GM12878 (cell line): ENCODE data around the gene EHD1. TPM values are rescaled to one million over a fixed set of nuclear protein-coding genes. Genes with fewer than 3 reads are reported as not detected.

Experiments
- ATF2 ChIP-seq: IDR thresholded peaks from 2 replicates; pipeline ENCODE4 v1.6.1; 2012; ENCODE audit warnings: low read length, inconsistent platforms
- BACH1 ChIP-seq: fragments of 450-650 bp; IDR thresholded peaks from 2 replicates; pipeline ENCODE4 v1.6.1; 2017; ENCODE audit warnings: mild to moderate bottlenecking, borderline replicate concordance
- BCL11A ChIP-seq: IDR thresholded peaks from 2 replicates; pipeline ENCODE4 v1.6.1; 2011; ENCODE audit warnings: low read depth, low read length
- CBX3 ChIP-seq: fragments of 200-600 bp; sonication (generic); IDR thresholded peaks from 2 replicates; pipeline ENCODE4 v1.6.1; 2016; ENCODE audit warnings: low read depth, borderline replicate concordance
- CHD4 ChIP-seq: fragments of 200-600 bp; sonication (generic); IDR thresholded peaks from 2 replicates; pipeline ENCODE4 v1.6.1; 2016; ENCODE audit warnings: mild to moderate bottlenecking
- EED ChIP-seq: sonication (generic); IDR thresholded peaks from 2 replicates; pipeline ENCODE4 v1.6.1; 2016; ENCODE audit warnings: antibody characterized with exemption, low read depth
- FOXK2 ChIP-seq: fragments of 450-650 bp; IDR thresholded peaks from 2 replicates; pipeline ENCODE4 v1.6.1; 2017; ENCODE audit warnings: mild to moderate bottlenecking, moderate library complexity
- FOXM1 ChIP-seq: IDR thresholded peaks from 2 replicates; pipeline ENCODE4 v1.6.1; 2012; ENCODE audit warnings: low read depth, mild to moderate bottlenecking, inconsistent platforms, low read length, moderate library complexity
- GABPA ChIP-seq: IDR thresholded peaks from 2 replicates; pipeline ENCODE4 v1.6.1; 2014; ENCODE audit warnings: antibody characterized with exemption, low read depth, mild to moderate bottlenecking, inconsistent platforms
- GATAD2B ChIP-seq: fragments of 450-650 bp; conservative IDR thresholded peaks from 2 replicates; pipeline ENCODE4 v1.6.1; 2017; ENCODE audit warnings: low read depth, mild to moderate bottlenecking, moderate library complexity
- HCFC1 ChIP-seq: fragments of 150-350 bp; IDR thresholded peaks from 2 replicates; pipeline ENCODE4 v1.6.1; 2014; ENCODE audit warnings: low read length
- HDAC2 ChIP-seq: fragments of 200-600 bp; sonication (generic); IDR thresholded peaks from 2 replicates; pipeline ENCODE4 v1.6.1; 2017
- HSF1 ChIP-seq: fragments of 150-350 bp; IDR thresholded peaks from 2 replicates; pipeline ENCODE4 v1.6.1; 2014; ENCODE audit warnings: mild to moderate bottlenecking, low read depth, low read length
- IKZF1 ChIP-seq: fragments of 450-650 bp; conservative IDR thresholded peaks from 2 replicates; pipeline ENCODE4 v1.6.1; 2017; ENCODE audit warnings: antibody characterized with exemption, mild to moderate bottlenecking
- IRF3 ChIP-seq: fragments of 450-650 bp; IDR thresholded peaks from 2 replicates; pipeline ENCODE4 v1.6.1; 2014; ENCODE audit warnings: mild to moderate bottlenecking
- KAT2A ChIP-seq: conservative IDR thresholded peaks from 2 replicates; pipeline ENCODE4 v1.6.1; 2011; ENCODE audit warnings: low read depth, low read length; ENCODE audit not compliant: control insufficient read depth
- NBN ChIP-seq: fragments of 450-650 bp; IDR thresholded peaks from 2 replicates; pipeline ENCODE4 v1.6.1; 2016
- NR2C1 ChIP-seq: fragments of 450-650 bp; IDR thresholded peaks from 2 replicates; pipeline ENCODE4 v1.6.1; 2017; ENCODE audit warnings: antibody characterized with exemption, mild to moderate bottlenecking, moderate library complexity
- NR2C2 ChIP-seq: IDR thresholded peaks from 2 replicates; pipeline ENCODE4 v1.6.1; 2011; ENCODE audit warnings: borderline replicate concordance, low read depth; ENCODE audit not compliant: control insufficient read depth, insufficient read length
- NRF1 ChIP-seq: conservative IDR thresholded peaks from 2 replicates; pipeline ENCODE4 v1.6.1; 2011; ENCODE audit warnings: mild to moderate bottlenecking, low read depth, low read length, improper control_type of control experiment
- POLR2A ChIP-seq: IDR thresholded peaks from 2 replicates; pipeline ENCODE4 v1.6.1; 2011; ENCODE audit warnings: low read depth, mild to moderate bottlenecking, low read length
- POU2F2 ChIP-seq: IDR thresholded peaks from 3 replicates; pipeline ENCODE4 v1.6.1; 2011; ENCODE audit warnings: low read depth, mild to moderate bottlenecking, low read length, borderline replicate concordance
- SIX5 ChIP-seq: IDR thresholded peaks from 2 replicates; pipeline ENCODE4 v1.6.1; 2011; ENCODE audit warnings: mild to moderate bottlenecking, low read depth, low read length, moderate library complexity; ENCODE audit not compliant: severe bottlenecking
- SMARCA5 ChIP-seq: fragments of 450-650 bp; IDR thresholded peaks from 2 replicates; pipeline ENCODE4 v1.6.1; 2017; ENCODE audit warnings: mild to moderate bottlenecking
- TARDBP ChIP-seq: IDR thresholded peaks from 2 replicates; pipeline ENCODE4 v1.6.1; 2016; ENCODE audit warnings: borderline replicate concordance
- TBL1XR1 ChIP-seq: IDR thresholded peaks from 2 replicates; pipeline ENCODE4 v1.6.1; 2012; ENCODE audit warnings: low read depth, low read length, improper control_type of control experiment
- YY1 ChIP-seq: IDR thresholded peaks from 2 replicates; pipeline ENCODE4 v1.6.1; 2011; ENCODE audit warnings: low read depth, mild to moderate bottlenecking, low read length
- ZNF207 ChIP-seq: fragments of 450-650 bp; IDR thresholded peaks from 2 replicates; pipeline ENCODE4 v1.6.1; 2014; ENCODE audit warnings: antibody characterized with exemption, mild to moderate bottlenecking, borderline replicate concordance
- ZSCAN29 ChIP-seq: fragments of 450-650 bp; IDR thresholded peaks from 2 replicates; pipeline ENCODE4 v1.6.1; 2017; ENCODE audit warnings: mild to moderate bottlenecking, moderate library complexity
- polyA plus RNA-seq, 11 experiments: library from polyadenylated mRNA; depleted of rRNA in 4 of 11; unstranded in 6 of 11; stranded (reverse) in 5 of 11; fragments of >200 nt; fragmentation: Nextera tagmentation in 4 of 11; fragmentation: Illumina TruSeq in 1 of 11; extraction: Ambion mirVana in 4 of 11; extraction: Trizol in 1 of 11; gene quantifications; 1 replicate in 1 of 11; 2 replicates in 10 of 11; pipeline versions ENCODE4 v1.2.1 to v1.2.3, GENCODE V29; 2011 to 2016; ENCODE audit warnings: inconsistent platforms in 2 of 11, missing spikeins in 2 of 11, low read depth in 1 of 11
- total RNA-seq, 4 experiments: library from RNA; depleted of rRNA in 3 of 4; stranded (reverse); fragments of >200 nt in 3 of 4; fragmentation: Illumina TruSeq in 1 of 4; extraction: Trizol in 1 of 4; gene quantifications; 2 replicates each; pipeline versions ENCODE4 v1.2.1 to v1.2.3, GENCODE V29; 2013 to 2021
- TF ChIP-seq, protein P1 (sequence below): IDR thresholded peaks from 2 replicates; pipeline ENCODE4 v1.6.1; 2012; ENCODE audit warnings: low read depth, low read length, improper control_type of control experiment

The EHD1 gene
- total and polyA plus RNA-seq, 10 of the 15 experiments (the other 5 are each of a cell fraction or from before 2014, with no cell fraction given) = 1.0 to 165 (median 66.5) TPM

DNA sequence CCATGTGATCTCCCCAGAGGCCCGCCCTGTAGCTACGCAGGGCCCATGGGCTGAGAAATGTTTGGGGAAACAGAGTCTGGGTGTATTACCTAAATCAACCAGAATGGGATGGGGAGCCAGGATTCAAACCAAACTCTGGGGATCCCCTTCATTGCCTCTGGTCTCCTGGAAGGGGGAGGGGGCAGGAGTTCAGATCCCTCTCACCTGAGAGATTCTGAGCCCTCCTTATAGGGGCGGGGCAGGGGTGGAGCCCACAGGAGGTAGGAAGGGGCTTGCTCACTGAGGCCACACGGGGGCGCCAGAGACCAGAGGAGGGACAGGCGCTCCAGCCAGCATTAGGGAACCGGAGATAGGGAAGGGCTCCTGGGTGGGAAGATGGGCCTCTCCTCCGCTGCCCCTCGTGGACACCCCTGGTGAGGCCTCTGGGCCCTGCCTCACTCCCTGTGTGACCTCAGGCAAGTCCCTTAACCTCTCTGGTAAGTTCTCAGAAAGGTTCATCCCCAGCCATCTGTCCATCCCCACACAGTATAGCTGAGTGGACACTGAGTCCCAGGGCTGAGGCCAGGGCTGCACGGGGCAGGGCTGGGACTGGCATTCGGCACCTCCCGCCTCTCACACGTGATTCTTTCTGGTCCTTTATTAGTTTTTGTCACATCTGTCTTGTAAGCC, 31.3 kb downstream of the EHD1 start (continued):
- 0 out of 2 replicates have a peak, but pooled peaks have one; percentile 23 for TF ChIP-seq IRF3
- no peak for TF ChIP-seq BCL11A
- TF ChIP-seq POLR2A = peak; percentile 36; the same call in 1 of the 2 replicates
- TF ChIP-seq NR2C1 = no peak
- TF ChIP-seq BACH1 = no peak
- TF ChIP-seq HDAC2 = no peak
- TF ChIP-seq FOXK2 = no peak
- no peak for TF ChIP-seq NR2C2
- TF ChIP-seq IKZF1 = peak; percentile 92
- peak; percentile 71 for TF ChIP-seq NBN
- TF ChIP-seq HSF1 = no peak
- TF ChIP-seq YY1 = peak; percentile 66
- no peak for TF ChIP-seq GABPA
- no peak for TF ChIP-seq CBX3
- peak; percentile 88 for TF ChIP-seq SMARCA5
- no peak for TF ChIP-seq TARDBP
- TF ChIP-seq, protein P1, sequence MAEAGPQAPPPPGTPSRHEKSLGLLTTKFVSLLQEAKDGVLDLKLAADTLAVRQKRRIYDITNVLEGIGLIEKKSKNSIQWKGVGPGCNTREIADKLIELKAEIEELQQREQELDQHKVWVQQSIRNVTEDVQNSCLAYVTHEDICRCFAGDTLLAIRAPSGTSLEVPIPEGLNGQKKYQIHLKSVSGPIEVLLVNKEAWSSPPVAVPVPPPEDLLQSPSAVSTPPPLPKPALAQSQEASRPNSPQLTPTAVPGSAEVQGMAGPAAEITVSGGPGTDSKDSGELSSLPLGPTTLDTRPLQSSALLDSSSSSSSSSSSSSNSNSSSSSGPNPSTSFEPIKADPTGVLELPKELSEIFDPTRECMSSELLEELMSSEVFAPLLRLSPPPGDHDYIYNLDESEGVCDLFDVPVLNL = no peak
- peak; percentile 87 for TF ChIP-seq EED
- TF ChIP-seq POU2F2 = peak; percentile 66; the same call in 1 of the 3 replicates
- TF ChIP-seq TBL1XR1 = no peak
- TF ChIP-seq ZSCAN29 = no peak
- TF ChIP-seq HCFC1 = 0 out of 2 replicates have a peak, but pooled peaks have one; percentile 28
- TF ChIP-seq NRF1 = 0 out of 2 replicates have a peak, but pooled peaks have one; percentile 16
- TF ChIP-seq FOXM1 = no peak
- no peak for TF ChIP-seq CHD4
- TF ChIP-seq ZNF207 = peak; percentile 43; the same call in 1 of the 2 replicates
- TF ChIP-seq ATF2 = no peak
- no peak for TF ChIP-seq KAT2A
- TF ChIP-seq GATAD2B = peak; percentile 69
- TF ChIP-seq SIX5 = no peak
